Thoracic aorta (tissue), 2 donors: ENCODE measurements around the gene MARVELD3. TPM values are rescaled to one million over a fixed set of nuclear protein-coding genes. Genes with fewer than 3 reads are reported as not detected.
"Not testable (repeated sequence)": the region's sequence is repeated elsewhere in the genome, so short reads cannot be mapped to it uniquely, and the experiment has no call there.

Experiments used
- ATAC-seq: fragments of 150-250 bp; one replicate; pipeline ENCODE4 v1.8.0; 2017; ENCODE audit warnings: low read depth; ENCODE audit not compliant: insufficient number of reproducible peaks, low FRiP score
- DNase-seq: peaks from one replicate; pipeline ENCODE4 v3.0.0-alpha.2; 2020; ENCODE audit warnings: low spot score
- H3K27ac ChIP-seq, 2 donors: fragments of 200-600 bp; sonication (generic); 1 replicate in 1 of 2; 2 replicates in 1 of 2; pipeline ENCODE4 v1.5.1; 2016; ENCODE audit warnings: mild to moderate bottlenecking in 2 of 2, moderate library complexity in 2 of 2
- H3K27me3 ChIP-seq: fragments of 200-600 bp; sonication (generic); replicated peaks from 2 replicates; pipeline ENCODE4 v1.6.0; 2016; ENCODE audit warnings: mild to moderate bottlenecking; ENCODE audit not compliant: insufficient read depth
- H3K36me3 ChIP-seq: fragments of 200-600 bp; sonication (generic); one replicate; pipeline ENCODE4 v1.5.1; 2016
- H3K4me1 ChIP-seq, 2 donors: fragments of 200-600 bp; sonication (generic); 1 replicate in 1 of 2; 2 replicates in 1 of 2; pipeline versions ENCODE4 v1.5.1 to v1.6.0; 2016; ENCODE audit warnings: low read depth in 2 of 2, mild to moderate bottlenecking in 1 of 2; ENCODE audit not compliant: control insufficient read depth in 1 of 2
- H3K4me3 ChIP-seq: fragments of 200-600 bp; sonication (generic); 2 replicates; pipeline ENCODE4 v1.5.1; 2016; ENCODE audit warnings: mild to moderate bottlenecking
- H3K9me3 ChIP-seq: fragments of 200-600 bp; sonication (generic); 2 replicates; pipeline ENCODE4 v1.5.1; 2016
- total RNA-seq, 2 donors: library from RNA; depleted of rRNA; stranded (reverse); fragments of >200 nt; gene quantifications; one replicate each; pipeline versions ENCODE4 v1.1.0 to v1.2.3, GENCODE V29; 2016
- TF ChIP-seq, protein P1 (sequence below): fragments of 200-600 bp; sonication (generic); IDR thresholded peaks from one replicate; pipeline ENCODE4 v1.5.1; 2019; ENCODE audit warnings: antibody characterized with exemption

Gene MARVELD3, protein sequence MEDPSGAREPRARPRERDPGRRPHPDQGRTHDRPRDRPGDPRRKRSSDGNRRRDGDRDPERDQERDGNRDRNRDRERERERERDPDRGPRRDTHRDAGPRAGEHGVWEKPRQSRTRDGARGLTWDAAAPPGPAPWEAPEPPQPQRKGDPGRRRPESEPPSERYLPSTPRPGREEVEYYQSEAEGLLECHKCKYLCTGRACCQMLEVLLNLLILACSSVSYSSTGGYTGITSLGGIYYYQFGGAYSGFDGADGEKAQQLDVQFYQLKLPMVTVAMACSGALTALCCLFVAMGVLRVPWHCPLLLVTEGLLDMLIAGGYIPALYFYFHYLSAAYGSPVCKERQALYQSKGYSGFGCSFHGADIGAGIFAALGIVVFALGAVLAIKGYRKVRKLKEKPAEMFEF
- not detected for total RNA-seq

DNA sequence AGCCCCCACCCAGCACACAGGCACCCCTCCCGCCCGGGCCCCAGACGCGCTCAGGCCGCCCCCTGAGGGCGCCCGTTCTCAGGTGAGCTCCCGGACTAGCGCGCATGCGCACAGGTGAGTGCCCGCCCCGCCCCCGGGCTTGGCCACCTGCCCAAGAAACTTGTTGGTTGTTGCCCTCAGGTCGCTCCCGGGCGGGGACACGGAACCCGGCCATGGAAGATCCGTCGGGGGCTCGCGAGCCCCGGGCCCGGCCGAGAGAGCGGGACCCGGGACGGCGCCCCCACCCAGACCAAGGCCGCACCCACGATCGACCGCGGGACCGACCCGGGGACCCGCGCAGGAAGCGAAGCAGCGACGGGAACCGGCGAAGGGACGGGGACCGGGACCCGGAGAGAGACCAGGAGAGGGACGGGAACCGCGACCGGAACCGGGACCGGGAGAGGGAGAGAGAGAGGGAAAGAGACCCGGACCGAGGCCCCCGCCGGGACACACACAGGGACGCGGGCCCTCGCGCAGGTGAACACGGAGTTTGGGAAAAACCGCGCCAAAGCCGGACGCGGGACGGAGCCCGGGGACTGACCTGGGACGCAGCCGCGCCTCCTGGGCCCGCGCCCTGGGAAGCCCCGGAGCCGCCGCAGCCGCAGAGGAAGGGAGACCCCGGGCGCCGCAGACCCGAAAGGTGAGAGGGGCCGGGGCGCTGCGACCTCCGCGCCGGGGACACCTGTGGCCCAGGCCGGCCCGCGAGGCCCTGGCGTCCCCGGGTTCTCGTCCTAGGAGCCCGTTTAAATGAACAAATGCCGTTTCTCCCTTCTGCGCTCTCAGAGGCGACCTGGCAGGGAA lies at the start of gene MARVELD3:
Gene MARVELD3, plus strand, starts transcription at position 167 of the 840 bp plus-strand sequence. Its CDS starts 46 bp downstream, at position 213.
- Histone ChIP-seq H3K4me3 (peak within 1 kb of the TSS; percentile 67), H3K36me3 (no peaks in the 10 kb centered on the region), H3K9me3 (no peaks in the 10 kb centered on the region), H3K27ac (no peak within 1 kb of the TSS), H3K4me1 (peaks cover 8 to 11% of the 10 kb centered on the region in 2 donors), H3K27me3 (no peaks in the 10 kb centered on the region)
- ATAC-seq = no peak
- DNase-seq = no peak
- TF ChIP-seq, protein P1, sequence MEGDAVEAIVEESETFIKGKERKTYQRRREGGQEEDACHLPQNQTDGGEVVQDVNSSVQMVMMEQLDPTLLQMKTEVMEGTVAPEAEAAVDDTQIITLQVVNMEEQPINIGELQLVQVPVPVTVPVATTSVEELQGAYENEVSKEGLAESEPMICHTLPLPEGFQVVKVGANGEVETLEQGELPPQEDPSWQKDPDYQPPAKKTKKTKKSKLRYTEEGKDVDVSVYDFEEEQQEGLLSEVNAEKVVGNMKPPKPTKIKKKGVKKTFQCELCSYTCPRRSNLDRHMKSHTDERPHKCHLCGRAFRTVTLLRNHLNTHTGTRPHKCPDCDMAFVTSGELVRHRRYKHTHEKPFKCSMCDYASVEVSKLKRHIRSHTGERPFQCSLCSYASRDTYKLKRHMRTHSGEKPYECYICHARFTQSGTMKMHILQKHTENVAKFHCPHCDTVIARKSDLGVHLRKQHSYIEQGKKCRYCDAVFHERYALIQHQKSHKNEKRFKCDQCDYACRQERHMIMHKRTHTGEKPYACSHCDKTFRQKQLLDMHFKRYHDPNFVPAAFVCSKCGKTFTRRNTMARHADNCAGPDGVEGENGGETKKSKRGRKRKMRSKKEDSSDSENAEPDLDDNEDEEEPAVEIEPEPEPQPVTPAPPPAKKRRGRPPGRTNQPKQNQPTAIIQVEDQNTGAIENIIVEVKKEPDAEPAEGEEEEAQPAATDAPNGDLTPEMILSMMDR = no peak

GRCh38 chr16:71576971-71577370 lies 49.0 kb upstream of the MARVELD3 start, which contains the start of gene TAT:
TAT (minus strand) TSS chr16:71577092; CDS start chr16:71576415, 677 bp downstream.
- ATAC-seq = no peak
- Histone ChIP-seq H3K27ac (no peak within 1 kb of the TSS), H3K4me3 (no peak within 1 kb of the TSS), H3K4me1 (no peaks in the 10 kb centered on the region), H3K27me3 (no peaks in the 10 kb centered on the region), H3K9me3 (no peaks in the 10 kb centered on the region), H3K36me3 (no peaks in the 10 kb centered on the region)
- TF ChIP-seq, protein P1 = no peak
- no peak for DNase-seq

DNA sequence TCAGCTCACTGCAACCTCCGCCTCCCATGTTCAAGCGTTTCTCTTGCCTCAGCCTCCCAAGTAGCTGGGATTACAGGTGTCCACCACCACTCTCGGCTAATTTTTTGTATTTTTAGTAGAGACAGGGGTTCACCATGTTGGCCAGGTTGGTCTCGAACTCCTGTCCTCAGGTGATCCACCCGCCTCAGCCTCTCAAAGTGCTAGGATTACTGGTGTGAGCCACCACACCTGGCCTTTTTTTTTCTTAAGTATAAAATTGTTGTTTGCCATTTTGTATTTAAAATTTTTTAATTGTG lies 43.5 kb upstream of the MARVELD3 start:
- not testable (repeated sequence) for H3K4me1 ChIP-seq, H3K9me3 ChIP-seq, DNase-seq, H3K36me3 ChIP-seq, H3K27ac ChIP-seq, ATAC-seq, H3K4me3 ChIP-seq, H3K27me3 ChIP-seq

- no peak overlapping the region for H3K27ac ChIP-seq
- H3K36me3 ChIP-seq = no peaks in the 10 kb centered on the region
- DNase-seq = no peak
- no peaks in the 10 kb centered on the region for H3K4me1 ChIP-seq
- no peak overlapping the region for H3K4me3 ChIP-seq
- no peak for ATAC-seq
- no peaks in the 10 kb centered on the region for H3K9me3 ChIP-seq
- no peaks in the 10 kb centered on the region for H3K27me3 ChIP-seq
- TF ChIP-seq, protein P1 = no peak
These were observed 41.3 kb upstream of the MARVELD3 start for GRCh38 chr16:71584543-71585317.

DNA sequence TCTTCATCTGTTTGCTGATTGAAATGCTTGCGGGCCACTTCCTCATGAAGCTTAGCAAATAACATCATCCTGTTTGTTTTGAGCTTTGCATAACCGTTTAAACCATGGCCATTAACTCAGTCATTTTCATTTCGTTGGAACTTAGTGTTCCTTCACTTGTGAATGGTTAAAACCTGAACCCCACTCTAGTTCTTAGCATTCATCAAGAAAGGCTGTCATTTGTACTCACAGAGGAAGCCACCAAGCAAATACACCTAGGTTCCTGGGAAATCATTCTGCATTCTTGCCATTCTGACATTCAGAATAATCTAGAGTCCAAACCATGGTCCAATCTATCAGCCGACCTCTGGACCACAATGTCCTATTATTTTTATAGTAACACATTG lies 40.7 kb upstream of the MARVELD3 start:
- DNase-seq = no peak
- ATAC-seq = no peak
- Histone ChIP-seq H3K9me3 (no peaks in the 10 kb centered on the region), H3K36me3 (no peaks in the 10 kb centered on the region), H3K27ac (no peak overlapping the region), H3K4me3 (no peak overlapping the region), H3K4me1 (no peaks in the 10 kb centered on the region), H3K27me3 (no peaks in the 10 kb centered on the region)
- TF ChIP-seq, protein P1 = no peak

GRCh38 chr16:71589334-71589733 lies 36.6 kb upstream of the MARVELD3 start:
- not testable (repeated sequence) for H3K4me3 ChIP-seq, H3K36me3 ChIP-seq, H3K9me3 ChIP-seq, H3K4me1 ChIP-seq, H3K27ac ChIP-seq, H3K27me3 ChIP-seq, DNase-seq, ATAC-seq

DNA sequence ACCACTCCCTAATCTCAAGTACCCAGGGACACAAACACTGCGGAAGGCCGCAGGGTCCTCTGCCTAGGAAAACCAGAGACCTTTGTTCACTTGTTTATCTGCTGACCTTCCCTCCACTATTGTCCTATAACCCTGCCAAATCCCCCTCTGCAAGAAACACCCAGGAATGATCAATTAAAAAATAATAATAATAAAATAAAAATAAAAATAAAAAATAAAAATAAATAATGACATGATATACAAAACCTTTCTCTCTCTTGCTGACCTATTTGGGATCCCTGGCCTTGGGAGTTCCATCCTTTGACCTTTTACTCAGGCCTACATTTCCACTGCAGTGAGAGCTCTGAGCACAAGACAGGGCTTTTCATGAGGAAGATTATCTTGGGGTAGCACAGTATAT lies 35.9 kb upstream of the MARVELD3 start:
- H3K36me3 ChIP-seq, ATAC-seq, H3K4me3 ChIP-seq, H3K27ac ChIP-seq, H3K27me3 ChIP-seq, H3K4me1 ChIP-seq, DNase-seq, H3K9me3 ChIP-seq: not testable (repeated sequence)
